ENCODE results near the gene ZNF254.
"Not testable (repeated sequence)": the region's sequence is repeated elsewhere in the genome, so short reads cannot be mapped to it uniquely, and the experiment has no call there.

ZNF254 gene

DNA sequence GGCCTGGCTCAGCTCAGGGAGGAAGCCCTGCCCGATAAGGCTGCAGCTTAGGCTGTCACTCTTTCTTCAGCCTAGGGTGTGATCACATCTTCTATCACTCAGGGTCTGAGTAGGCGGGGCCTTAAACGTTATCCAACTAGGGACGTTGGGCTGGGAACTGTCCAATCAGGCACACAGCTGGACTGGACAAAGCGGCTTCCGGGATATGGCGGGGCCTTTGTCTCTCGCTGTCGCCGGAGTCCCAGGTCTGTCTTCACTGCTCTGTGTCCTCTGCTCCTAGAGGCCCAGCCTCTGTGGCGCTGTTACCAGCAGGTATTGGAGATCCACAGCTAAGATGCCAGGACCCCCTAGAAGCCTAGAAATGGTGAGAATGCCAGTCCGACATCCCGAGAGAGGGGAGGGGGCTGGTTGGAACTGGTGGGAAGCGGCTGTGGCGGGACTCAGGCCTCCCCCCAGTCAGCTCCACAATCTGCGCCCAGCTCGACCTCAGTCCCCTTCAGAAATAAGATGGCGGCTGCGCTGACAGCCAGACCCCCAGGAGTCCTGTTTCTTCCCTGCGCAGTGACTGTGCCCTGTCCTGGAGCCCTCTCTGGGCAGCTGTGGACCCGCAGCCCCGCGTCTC lies at the start of gene ZNF254:
Gene ZNF254, plus strand, starts transcription at position 214 of the 622 bp plus-strand sequence. Its CDS starts 121 bp downstream, at position 335.
- DNase-seq: peak; percentile 93

DNA sequence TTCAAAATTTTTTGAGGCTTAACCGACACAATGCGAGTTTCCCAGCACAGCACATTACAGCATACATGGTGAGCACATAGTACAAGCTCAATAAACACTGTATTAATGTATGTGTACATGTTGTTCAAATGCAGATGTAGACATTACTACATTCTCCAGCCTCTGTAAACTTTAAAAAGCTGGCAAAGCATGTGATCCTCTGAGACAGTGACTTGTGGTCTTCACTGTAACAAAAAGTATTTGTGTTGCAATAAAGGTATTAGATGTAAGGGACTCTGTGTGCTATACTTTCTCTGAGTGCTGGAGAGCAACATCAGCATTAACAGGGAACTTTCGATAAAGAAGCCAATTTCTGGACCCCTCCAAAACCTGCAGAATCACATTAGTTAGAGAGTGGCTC lies 46.4 kb upstream of the ZNF254 start:
- no peak for DNase-seq

DNA sequence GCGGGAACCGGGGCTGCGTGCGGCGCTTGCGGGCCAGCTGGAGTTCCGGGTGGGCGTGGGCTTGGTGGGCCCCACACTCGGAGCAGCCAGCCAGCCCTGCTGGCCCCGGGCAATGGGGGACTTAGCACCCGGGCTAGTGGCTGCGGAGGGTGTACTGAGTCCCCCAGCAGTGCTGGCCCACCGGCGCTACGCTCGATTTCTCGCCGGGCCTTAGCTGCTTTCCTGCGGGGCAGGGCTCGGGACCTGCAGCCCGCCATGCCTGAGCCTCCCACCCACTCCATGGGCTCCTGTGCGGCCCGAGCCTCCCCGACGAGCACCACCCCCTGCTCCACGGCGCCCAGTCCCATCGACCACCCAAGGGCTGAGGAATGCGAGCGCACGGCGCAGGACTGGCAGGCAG lies 45.7 kb upstream of the ZNF254 start:
- DNase-seq: not testable (repeated sequence)

DNA sequence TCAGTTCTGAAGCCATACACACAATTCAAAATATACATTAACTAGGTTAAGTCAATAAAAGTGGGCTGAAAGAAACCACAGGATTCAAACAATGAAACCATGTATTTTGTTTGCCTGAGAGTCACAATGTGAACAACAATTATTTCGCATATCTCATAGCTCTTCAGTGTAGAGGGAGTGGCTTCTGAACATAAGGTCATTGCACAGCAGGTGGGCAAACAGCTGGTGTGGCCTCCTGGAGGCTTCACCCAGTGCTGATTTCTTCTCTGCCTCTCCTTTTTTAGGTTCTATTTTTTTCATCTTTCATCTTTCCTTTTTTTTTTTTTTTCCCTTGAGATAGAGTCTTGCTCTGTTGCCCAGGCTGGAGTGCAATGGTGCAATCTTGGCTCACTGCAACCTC lies 40.4 kb upstream of the ZNF254 start:
- no peak for DNase-seq

DNA sequence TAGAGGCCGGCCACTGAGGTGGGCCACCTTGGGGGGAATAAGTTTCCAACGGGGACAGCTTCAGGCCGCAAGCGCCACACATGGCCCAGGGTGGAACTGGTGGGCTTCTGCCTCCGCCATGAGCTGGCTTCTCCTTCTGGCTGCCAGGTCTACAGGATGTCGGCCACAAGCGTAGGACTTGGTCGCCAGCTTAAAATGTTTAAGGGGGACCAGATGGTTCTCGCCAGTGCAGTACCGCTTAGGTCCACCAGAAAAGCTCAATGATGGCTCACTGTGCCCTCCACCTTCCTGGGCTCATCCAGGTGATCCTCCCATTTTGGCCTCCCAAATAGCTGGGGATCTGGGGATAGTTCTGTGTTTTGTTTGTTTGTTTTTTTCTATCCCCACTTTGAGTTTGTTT lies 38.7 kb upstream of the ZNF254 start:
- DNase-seq: no peak

DNA sequence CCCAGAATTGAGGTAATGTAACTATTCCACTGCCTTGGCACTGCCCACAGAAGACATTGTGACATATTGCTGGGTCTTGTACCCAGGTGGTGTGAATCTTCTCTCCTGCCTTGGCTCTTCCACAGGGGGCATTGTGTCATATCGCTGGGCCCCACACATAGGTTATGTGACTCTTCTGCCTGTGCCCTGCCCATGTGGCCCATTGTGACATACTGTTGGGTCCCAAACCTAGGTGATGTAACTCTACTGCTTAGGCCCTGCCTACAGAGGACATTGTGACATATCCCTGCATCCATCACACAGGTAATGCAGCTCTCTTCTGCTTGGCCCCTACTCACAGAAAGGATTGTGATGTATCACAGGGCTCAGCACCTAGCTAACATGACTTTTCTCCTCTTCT lies 37.5 kb upstream of the ZNF254 start:
- DNase-seq: no peak

DNA sequence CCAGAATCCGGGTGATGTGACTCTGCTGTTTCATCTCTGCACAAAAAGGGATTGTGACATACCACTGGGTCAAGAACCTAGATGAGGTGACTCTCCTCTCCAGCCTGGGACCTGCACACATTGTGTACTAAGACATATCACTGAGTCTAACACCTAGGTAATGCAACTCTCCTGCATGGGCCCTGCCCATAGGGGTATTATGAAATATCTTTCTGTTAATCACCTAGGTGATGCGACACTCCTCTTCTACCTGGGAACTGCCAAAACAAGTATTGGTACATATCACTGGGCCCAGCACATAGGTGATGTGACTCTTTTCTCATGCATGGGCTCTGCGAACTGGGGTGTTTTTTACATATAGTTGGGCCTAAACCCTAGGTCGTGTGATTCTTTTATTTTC lies 35.5 kb upstream of the ZNF254 start:
- no peak for DNase-seq

DNA sequence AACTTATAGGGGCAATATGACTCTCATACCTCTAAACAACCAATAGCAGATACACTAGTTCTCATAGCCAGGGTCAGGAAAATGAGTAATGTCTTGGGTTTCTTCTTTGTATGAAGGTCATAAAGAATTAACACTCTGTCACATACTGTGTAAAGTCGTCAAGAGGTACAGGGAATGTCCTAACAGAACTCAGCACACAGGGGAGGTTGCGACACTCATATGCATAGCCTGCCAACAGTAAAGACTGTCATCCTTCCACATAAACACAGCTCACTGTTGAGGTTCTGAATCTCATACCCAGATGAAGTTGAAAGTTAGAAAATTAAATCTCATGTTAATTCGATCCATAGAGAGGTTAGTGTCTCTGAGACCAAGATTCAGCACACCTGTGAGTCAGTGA lies 34.2 kb upstream of the ZNF254 start:
- DNase-seq: no peak

DNA sequence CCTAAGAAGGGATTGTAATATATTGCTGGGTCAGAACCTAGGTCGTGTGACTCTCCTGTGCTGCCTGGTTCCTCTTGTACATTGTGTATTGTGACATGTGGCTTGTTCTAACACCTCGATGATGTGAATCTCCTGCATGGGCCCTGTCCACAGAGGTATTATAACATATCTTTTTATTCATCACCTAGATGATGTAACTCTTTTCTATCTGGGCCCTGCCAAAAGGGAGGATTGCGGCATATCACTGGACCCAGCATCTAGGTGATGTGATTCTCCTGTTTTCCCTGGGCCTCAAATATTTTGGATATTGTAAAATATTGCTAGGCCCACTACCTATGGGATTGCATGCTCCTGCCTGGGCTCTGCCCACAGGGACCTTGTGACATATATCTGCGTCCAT lies 33.4 kb upstream of the ZNF254 start:
- DNase-seq: no peak

DNA sequence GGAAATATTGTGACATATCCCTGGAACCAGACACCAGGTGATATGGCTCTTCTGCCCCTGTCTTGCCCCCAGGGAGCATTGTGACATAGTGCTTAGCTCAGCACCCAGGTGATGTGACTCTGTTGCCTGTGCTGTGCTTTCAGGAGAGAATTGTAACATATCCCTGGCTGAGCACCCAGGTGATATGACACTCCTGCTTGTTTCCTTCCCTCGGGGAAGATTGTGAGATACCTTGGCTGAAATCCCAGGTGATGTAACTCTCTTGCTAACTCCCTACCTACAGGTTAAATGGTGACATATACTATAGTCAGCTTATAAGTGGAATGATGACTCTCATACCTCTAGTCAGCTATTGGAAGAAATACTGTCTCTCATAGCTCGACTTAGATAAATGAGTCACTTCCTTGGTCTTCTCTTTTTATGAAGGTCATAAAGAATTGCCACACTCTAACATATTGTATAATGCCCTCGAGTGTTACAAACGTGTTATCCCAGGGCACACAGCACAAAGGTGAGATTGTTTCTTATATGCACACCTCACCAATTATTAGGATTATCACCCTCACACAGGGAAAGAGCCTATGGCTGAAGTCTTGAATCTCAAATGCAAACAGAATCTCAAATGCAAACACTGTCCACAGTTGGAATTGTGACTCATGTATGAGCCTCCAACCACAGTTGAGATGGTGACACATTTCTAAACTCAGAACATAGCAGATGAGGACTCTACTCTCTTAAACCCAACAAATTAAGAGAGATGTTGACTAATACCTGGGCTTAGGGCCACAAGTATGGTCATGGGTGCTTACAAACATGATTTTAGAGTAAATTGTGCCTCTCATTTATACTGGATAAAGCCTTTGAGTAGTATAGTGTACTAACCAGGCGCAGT lies 32.7 kb upstream of the ZNF254 start:
- DNase-seq: no peak

DNA sequence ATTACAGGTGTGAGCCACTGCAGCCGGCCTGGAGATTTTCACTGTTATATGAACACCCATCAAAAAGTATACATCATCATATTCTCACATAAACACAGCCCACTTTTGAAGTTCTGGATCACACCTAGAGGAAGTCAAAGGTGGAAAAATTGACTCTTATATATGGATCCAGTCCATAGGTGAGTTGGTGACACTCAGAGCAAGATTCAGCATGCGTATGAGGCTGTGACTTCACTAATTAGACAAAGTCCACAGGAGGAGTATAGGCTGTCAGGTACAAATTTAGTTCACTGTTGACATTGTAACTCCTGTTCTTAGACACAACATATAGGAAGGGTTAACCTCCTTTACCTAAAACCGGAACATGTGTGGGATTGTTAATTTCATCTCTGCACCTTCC lies 31.4 kb upstream of the ZNF254 start:
- DNase-seq: no peak

DNA sequence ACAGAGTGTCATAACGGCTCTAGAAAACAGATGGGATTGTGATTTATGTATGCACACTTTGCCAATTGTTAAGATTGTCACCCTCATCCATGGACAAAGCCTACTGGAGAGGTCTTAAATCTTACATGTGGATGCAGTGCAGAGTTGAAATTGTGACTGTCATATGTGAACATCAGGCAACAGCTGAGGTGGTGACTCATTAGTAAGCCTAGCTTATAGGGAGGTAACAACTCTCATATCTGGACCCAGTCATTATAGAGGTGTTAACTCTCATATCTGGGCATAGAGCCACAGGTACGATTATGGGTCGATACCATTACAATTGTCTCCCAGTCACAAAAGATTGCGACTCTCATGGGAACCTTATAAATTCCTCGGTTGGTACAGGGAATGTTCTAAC lies 29.8 kb upstream of the ZNF254 start:
- no peak for DNase-seq

DNA sequence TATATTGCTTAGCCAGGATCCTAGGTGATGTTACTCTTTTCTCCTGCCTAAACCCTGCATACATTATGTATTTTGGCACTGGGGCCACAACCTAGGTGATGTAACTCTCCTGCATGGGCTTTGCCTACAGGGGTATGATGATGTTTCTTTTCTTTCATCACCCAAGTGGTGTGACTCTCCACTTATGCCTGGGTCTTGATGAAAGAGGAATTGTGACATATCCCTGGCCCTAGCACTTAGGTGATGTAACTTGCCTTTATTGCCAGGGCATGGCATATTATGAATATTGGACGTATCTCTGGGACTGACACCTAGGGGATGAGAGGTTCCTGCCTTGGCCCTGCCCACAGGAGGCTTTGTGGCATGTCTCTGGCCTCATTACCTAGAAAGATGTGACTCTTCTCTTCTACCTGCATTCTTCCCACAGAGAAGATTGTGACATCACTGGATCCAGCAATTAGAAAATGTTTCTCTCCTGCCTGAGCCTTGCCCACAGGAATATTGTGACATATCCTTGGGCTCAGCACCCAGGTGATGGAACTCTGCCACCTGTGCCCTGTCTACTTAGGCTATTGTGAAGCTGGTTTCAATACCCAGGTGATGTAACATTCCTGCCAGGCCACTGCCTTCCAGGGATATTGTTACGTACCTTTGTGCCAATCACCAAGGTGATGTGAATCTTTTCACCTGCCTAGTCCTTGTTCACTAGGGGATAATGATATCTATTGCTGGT lies 27.3 kb upstream of the ZNF254 start:
- DNase-seq: no peak

DNA sequence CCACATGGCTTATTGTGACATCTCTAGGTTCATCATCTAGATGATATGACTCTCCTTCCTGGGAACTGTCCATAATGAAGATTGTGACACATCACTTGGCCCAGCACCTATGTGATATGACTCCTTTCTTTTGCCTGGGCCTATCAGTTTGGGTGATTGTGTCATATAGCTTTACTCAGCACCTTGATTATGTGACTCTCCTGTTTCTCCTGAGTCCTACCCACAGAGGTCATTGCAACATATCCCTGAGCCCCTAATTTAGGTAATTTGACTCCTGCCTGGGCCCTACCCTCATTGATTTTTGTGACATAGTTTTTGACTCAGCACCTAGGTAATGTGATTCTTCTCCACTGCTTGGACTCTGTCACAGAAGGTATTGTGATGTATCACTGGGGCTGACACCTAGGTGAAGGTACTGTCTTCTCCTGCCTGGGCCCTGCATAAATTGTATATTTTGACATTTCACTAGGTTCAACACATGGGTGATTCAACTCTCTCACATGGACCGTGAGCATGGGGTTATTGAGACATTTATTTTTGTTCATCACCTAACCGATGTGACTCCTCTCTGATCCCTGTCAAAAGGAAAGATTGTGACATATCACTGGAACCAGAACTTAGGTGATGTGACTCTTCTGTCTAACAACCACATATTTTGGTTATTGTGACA lies 26.2 kb upstream of the ZNF254 start:
- no peak for DNase-seq

DNA sequence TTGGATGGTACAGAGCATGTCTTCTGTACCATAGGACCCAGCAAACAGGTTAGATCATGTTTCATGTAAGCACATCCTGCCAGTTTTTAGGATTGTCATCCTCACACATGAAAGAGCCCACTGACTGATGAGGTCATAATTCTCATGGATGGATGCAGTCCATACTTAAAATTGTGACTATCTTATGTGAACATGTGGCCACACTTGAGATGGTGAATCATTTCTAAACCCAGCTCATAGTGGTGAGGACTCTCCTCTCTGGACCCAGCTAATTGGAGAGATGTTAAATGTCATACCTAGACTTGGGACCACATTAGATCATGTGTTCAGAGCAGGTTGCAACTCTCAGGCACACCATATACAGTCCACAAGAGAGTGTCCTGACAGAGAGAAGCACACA lies 24.8 kb upstream of the ZNF254 start:
- DNase-seq: no peak

DNA sequence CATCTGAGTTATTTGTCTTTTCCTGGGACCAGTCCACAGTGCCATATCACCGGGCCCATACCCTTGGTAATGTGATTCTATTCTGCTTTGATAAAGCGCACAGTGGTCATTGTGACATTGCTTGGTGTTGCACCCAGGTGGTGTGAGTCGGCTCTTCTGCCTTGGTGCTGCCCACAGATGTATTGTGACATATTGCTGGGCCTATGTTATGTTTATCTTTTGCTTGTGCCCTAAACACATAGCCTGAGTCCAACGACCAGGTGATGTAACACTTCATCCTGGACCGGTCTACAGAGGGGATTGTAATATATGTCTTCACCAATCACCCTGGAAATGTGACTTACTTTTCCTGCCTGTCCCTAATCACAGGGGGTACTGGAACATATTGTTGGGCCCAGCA lies 23.7 kb upstream of the ZNF254 start:
- DNase-seq: no peak

DNA sequence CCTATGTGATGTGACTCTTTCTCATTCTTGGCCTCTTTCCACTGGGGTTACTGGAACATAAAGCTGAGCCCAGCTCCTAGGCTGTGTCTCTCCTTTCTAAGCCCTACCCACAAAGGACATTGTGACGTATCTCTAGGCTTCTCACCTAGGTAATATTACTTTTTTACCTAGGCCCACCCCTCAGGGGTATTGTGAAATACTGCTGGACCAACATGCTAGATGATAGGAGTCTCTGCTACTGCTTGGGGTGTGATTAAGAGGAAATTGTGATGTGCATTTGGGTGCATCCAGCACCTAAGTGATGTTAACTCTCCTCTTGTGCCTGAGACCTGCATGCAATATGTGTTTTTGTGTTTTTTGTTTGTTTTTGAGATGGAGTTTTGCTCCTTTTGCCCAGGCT lies 22.8 kb upstream of the ZNF254 start:
- DNase-seq: no peak

DNA sequence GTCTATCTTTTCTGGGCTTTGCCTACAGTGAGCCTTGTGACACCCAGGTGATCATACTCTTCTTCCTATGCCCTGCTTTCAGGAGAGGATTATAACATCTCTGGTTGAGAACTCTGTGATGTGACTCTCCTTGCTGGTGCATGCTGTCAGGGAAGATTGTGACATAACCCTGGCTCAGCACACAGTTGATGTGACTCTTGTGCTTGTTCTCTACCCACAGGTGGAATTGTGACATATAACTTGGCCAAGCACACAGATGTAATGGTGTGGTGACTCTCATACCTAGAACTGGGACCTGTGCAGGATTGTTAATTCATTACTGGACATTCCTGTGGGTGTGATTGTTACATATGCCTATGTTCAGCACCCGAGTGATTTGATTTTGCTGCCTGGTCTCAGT lies 21.7 kb upstream of the ZNF254 start:
- no peak for DNase-seq

DNA sequence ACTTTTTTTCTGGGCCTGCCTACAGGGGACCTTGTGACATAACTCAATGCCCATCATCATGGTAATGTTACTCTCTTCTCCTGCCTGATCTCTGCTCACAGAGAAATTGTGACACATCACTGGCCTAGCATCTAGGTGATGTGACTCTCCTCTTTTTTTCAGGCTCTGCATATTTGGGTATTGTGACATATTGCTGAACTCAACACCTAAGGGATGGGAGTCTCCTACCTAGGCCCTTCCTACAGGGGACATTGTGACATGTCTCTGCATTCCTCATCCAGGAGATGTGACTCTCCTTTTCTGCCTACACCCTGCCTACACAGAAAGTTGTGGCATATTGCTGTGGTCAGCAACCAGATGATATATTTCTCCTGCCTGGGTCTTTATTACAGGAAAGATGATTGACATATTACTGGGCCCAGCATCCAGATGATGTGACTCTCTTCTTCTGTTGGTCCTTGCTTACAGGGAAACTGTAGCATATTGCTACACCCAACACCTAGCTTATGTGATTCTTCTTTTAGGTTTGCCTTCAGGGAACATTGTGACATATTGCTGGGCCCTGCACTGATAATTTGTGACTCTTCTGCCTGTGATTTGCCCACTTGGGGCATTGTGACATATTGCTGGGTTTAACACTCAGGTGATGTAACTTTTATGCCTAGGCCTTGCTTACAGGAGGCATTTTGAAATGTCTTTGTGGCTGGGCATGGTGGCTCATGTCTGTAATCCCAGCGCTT lies 21.0 kb upstream of the ZNF254 start:
- DNase-seq: no peak

DNA sequence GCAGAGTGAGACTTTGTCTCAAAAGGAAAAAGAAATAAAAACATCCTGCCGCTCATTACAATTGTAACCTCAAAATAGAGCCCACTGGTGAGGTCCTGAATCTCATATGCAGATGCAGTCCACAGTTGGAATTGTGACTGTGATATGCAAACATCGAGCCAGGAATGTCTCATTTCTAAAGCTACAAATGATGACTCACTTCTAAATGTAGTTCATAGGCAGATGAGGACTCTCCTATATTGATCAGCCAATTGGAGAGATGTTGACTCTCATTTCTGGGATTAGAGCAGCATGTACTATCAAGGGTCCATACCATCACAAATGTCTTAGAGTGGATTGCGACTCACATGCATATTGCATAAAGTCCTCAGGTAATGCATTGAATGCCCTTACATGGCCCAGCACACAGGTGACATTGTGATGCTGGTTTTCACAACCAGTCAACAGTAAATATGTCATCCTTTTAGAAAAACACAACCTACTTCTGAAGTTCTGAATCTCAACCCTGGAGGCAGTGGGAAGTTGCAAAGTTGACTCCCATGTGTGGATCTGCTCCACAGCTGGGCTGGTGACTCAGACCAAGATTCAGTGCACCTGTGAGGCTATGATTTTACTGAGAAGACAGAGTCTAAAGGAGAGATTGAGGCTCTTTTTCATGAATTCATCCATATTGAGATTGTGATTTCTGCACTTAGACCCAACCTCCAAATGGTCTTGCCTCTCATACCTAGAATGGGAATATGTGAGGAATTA lies 16.9 kb upstream of the ZNF254 start:
- no peak for DNase-seq

DNA sequence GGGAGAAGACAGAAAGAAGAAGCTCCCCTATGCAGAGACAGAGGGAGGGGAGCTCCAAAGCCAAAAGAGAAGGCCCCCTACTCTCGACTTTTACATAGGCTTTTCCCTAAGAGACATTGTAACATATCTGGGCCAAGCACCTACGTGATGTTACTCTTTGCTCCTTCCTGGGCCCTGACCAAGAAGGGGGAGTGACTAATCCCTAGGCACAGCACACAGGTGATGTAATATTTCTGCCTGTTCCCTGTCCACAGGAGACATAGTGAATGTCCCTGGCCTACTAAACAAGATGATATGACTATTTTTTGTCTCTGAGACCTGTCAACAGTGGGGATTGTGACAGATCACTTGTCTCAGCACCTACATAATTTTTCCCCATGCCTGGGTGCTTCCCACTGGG lies 15.9 kb upstream of the ZNF254 start:
- DNase-seq: no peak

DNA sequence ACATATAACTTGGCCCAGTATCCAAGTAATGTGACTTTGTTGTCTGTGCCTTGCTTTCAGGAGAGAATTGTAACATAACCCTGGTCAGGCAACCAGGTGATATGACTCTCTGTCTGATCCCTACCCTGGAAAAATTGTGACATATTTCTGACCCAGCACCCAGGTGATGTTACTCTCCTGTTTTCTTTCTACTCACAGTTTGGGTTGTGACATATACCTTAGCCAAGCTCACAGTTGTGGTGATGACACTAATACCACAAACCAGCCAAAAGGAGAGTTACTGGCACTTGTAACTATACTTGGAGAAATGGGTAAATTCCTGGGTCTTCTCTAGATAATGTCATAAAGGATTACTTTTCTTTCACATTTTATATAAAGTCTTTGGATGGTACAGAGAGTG lies 14.3 kb upstream of the ZNF254 start:
- no peak for DNase-seq

All from NCI-H446 treated with DMSO at 0.1 percent for 48 hours (cell line).